Middle frontal gyrus (tissue), 1 donor: ENCODE data around the gene TMEM185A.
"Not testable (repeated sequence)": the region's sequence is repeated elsewhere in the genome, so short reads cannot be mapped to it uniquely, and the experiment has no call there.

Experiments
- DNase-seq: peaks from one replicate; pipeline ENCODE4 v3.0.0-alpha.2; 2015; ENCODE audit warnings: low spot score; ENCODE audit errors: extremely low spot score

TMEM185A gene

GRCh38 chrX:149626829-149627228 lies 4.8 kb downstream of the TMEM185A start:
- DNase-seq, result not testable (repeated sequence)

GRCh38 chrX:149619662-149620061 lies 11.9 kb downstream of the TMEM185A start:
- not testable (repeated sequence) for DNase-seq

GRCh38 chrX:149618871-149619270 lies 12.7 kb downstream of the TMEM185A start:
- no peak for DNase-seq

GRCh38 chrX:149611623-149612175 lies 19.9 kb downstream of the TMEM185A start:
- DNase-seq, result no peak

- no peak for DNase-seq
Observed at GRCh38 chrX:149610511-149610910, 21.1 kb downstream of the TMEM185A start.

GRCh38 chrX:149607699-149608098 lies 23.9 kb downstream of the TMEM185A start:
- no peak for DNase-seq

GRCh38 chrX:149605248-149605885 lies 26.2 kb downstream of the TMEM185A start:
- DNase-seq, result not testable (repeated sequence)

- not testable (repeated sequence) for DNase-seq
Observed at GRCh38 chrX:149598603-149599002, 33.0 kb downstream of the TMEM185A start.

GRCh38 chrX:149595943-149596342 lies 35.6 kb downstream of the TMEM185A start:
- not testable (repeated sequence) for DNase-seq

- DNase-seq, result not testable (repeated sequence)
Observed at GRCh38 chrX:149595214-149595613, 36.4 kb downstream of the TMEM185A start, which contains the start of gene HSFX2. HSFX2 (minus strand) TSS chrX:149595314; CDS start chrX:149594700, 614 bp downstream.

GRCh38 chrX:149590993-149591392 lies 40.6 kb downstream of the TMEM185A start:
- not testable (repeated sequence) for DNase-seq

GRCh38 chrX:149587359-149587758 lies 44.2 kb downstream of the TMEM185A start, which contains the start of gene MAGEA9B:
MAGEA9B (minus strand) TSS chrX:149587459; CDS start chrX:149583179, 4,280 bp downstream.
- DNase-seq, result not testable (repeated sequence)

GRCh38 chrX:149585631-149586030 lies 46.0 kb downstream of the TMEM185A start:
- DNase-seq, result not testable (repeated sequence)

GRCh38 chrX:149573456-149573855 lies 58.1 kb downstream of the TMEM185A start:
- not testable (repeated sequence) for DNase-seq

- DNase-seq, result no peak
Observed at GRCh38 chrX:149572743-149573142, 58.8 kb downstream of the TMEM185A start.

- no peak for DNase-seq
Observed at GRCh38 chrX:149571770-149572169, 59.8 kb downstream of the TMEM185A start.

- DNase-seq, result no peak
Observed at GRCh38 chrX:149570668-149571067, 60.9 kb downstream of the TMEM185A start.

- DNase-seq, result no peak
Observed at GRCh38 chrX:149569770-149570169, 61.8 kb downstream of the TMEM185A start.

- DNase-seq, result no peak
Observed at GRCh38 chrX:149568701-149569296, 62.8 kb downstream of the TMEM185A start.

- no peak for DNase-seq
Observed at GRCh38 chrX:149567621-149568417, 63.8 kb downstream of the TMEM185A start.

- DNase-seq, result no peak
Observed at GRCh38 chrX:149563359-149563758, 68.2 kb downstream of the TMEM185A start.

- not testable (repeated sequence) for DNase-seq
Observed at GRCh38 chrX:149555251-149555650, 76.3 kb downstream of the TMEM185A start.
